ENCODE data around the gene NEUROG1. TPM values are rescaled to one million over a fixed set of nuclear protein-coding genes. Genes with fewer than 3 reads are reported as not detected.

NEUROG1 gene
- total and polyA plus RNA-seq, 2 experiments from 2014 or later, result 0.16 TPM; not detected in 1

GRCh38 chr5:135489466-135490244 is 46.1 kb downstream of the NEUROG1 start:
- peak; percentile 22 for ATAC-seq
- H3K27ac Mint-ChIP-seq, result no peak overlapping the region
- peak overlapping the region; percentile 57 for H3K4me3 ChIP-seq
- H3F3A ChIP-seq (replicated peaks; ENCODE audit: low read depth), result peaks cover 13% of the 10 kb centered on the region; the same call in 1 of the 2 replicates
- peak; percentile 62 for DNase-seq (ENCODE audit: low spot score)
- H3K36me3 Mint-ChIP-seq (ENCODE audit: low read depth), result no peaks in the 10 kb centered on the region
- peaks cover 30% of the 10 kb centered on the region for H4K20me1 ChIP-seq (replicated peaks; ENCODE audit: insufficient read depth)
- peak overlapping the region; percentile 71 for H3K4me3 Mint-ChIP-seq
- TF ChIP-seq EZH2 (IDR thresholded peaks at IDR 0.05; ENCODE audit: low read depth, unreplicated experiment) (peak; percentile 84), CTCF (conservative IDR thresholded peaks at IDR 0.05; ENCODE audit: low read depth in 2 of 2) (no peak)
- H3K4me1 Mint-ChIP-seq, result peaks cover 41% of the 10 kb centered on the region
- peaks cover 100% of the 10 kb centered on the region for H3K27me3 ChIP-seq (ENCODE audit: insufficient read depth)
- H3K27ac ChIP-seq (ENCODE audit: low read depth), result no peak overlapping the region
- no peaks in the 10 kb centered on the region for H3K9me2 ChIP-seq (ENCODE audit: insufficient read depth)
- peaks cover 52% of the 10 kb centered on the region for H3K4me1 ChIP-seq (ENCODE audit: insufficient read depth)
- peaks cover 99% of the 10 kb centered on the region for H3K27me3 Mint-ChIP-seq (ENCODE audit: insufficient read depth, low read depth, poor library complexity)
- H3K4me2 ChIP-seq, result peak overlapping the region; percentile 85
- H3K79me2 ChIP-seq (replicated peaks; ENCODE audit: insufficient read depth), result no peaks in the 10 kb centered on the region
- peaks cover 5% of the 10 kb centered on the region; the same call in 2 of the 3 replicates for H3K9me3 Mint-ChIP-seq
- 0 out of 2 replicates have a peak overlapping the region, but pooled peaks have one; percentile 74 for H2AFZ ChIP-seq
- H3K36me3 ChIP-seq (ENCODE audit: insufficient read depth), result no peaks in the 10 kb centered on the region

DNA sequence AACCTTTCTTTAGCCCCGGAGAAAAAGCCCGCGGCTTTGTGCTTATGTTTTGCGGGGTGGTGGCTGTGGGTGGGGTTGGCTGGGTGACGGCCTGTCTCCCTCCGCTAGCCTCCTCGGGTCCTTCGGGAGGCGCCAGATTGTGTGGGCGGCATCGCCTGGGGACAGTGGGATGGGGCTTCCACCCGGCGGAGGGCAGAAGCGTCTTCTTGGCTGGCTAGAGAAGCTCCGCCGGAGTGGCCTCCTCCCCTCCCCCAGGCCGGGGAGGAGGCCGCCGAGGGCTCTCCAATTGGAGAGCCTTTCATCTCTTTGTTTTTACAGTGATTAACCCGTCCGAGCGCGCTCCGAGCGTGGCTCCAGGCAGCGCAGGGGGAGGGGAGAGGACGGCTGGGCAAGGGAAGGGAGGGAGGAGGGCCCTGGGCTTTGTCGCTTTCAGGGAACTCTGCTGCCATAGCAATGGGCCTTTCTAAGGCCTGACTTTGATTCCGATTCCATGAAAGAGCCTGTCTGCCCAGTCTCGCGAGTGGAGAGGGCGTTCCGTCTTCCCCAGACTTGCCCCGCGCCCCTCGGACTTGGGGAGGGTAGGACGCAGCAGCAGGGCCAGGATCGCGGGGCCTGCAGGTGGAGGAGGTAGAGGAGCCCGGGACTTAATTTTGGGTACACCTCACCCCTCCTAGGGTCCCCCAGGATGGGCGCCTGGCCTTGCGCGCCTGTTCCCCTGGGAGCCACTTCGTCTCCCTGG is 46.9 kb downstream of the NEUROG1 start:
- no peaks in the 10 kb centered on the region for H3K36me3 ChIP-seq (ENCODE audit: insufficient read depth)
- H3K4me3 ChIP-seq, result peak overlapping the region; percentile 57
- DNase-seq (ENCODE audit: low spot score) (peak; percentile 94), ATAC-seq (peak; percentile 50)
- no peaks in the 10 kb centered on the region for H3K9me2 ChIP-seq (ENCODE audit: insufficient read depth)
- no peaks in the 10 kb centered on the region for H3K79me2 ChIP-seq (replicated peaks; ENCODE audit: insufficient read depth)
- peaks cover 30% of the 10 kb centered on the region for H4K20me1 ChIP-seq (replicated peaks; ENCODE audit: insufficient read depth)
- peaks cover 13% of the 10 kb centered on the region; the same call in 1 of the 2 replicates for H3F3A ChIP-seq (replicated peaks; ENCODE audit: low read depth)
- H3K27me3 ChIP-seq (ENCODE audit: insufficient read depth), result peaks cover 100% of the 10 kb centered on the region
- no peak overlapping the region for H2AFZ ChIP-seq
- Mint-ChIP-seq H3K27ac (no peak overlapping the region), H3K36me3 (ENCODE audit: low read depth) (no peaks in the 10 kb centered on the region), H3K4me3 (peak overlapping the region; percentile 71), H3K27me3 (ENCODE audit: insufficient read depth, low read depth, poor library complexity) (peaks cover 98% of the 10 kb centered on the region), H3K9me3 (peaks cover 5% of the 10 kb centered on the region; the same call in 2 of the 3 replicates), H3K4me1 (peaks cover 46% of the 10 kb centered on the region)
- peaks cover 58% of the 10 kb centered on the region for H3K4me1 ChIP-seq (ENCODE audit: insufficient read depth)
- H3K4me2 ChIP-seq, result peak overlapping the region; percentile 85
- H3K27ac ChIP-seq (ENCODE audit: low read depth), result no peak overlapping the region
- TF ChIP-seq EZH2 (IDR thresholded peaks at IDR 0.05; ENCODE audit: low read depth, unreplicated experiment) (peak; percentile 84), CTCF (conservative IDR thresholded peaks at IDR 0.05; ENCODE audit: low read depth in 2 of 2) (0 out of 4 replicates have a peak, but pooled peaks of 1 of the 2 experiments have one; percentile 0), NANOG (IDR thresholded peaks at IDR 0.05; ENCODE audit: borderline replicate concordance) (peak; percentile 51), EZH2phosphoT487 (IDR thresholded peaks at IDR 0.05; ENCODE audit: unreplicated experiment) (peak; percentile 55), JUNB (IDR thresholded peaks at IDR 0.05; ENCODE audit: unreplicated experiment) (no peak), POLR2AphosphoS5 (IDR thresholded peaks at IDR 0.05; ENCODE audit: low read depth) (no peak), ZNF331 (CRISPR knock-in tag; IDR thresholded peaks at IDR 0.05; ENCODE audit: low read depth) (no peak), CREB1 (CRISPR knock-in tag; IDR thresholded peaks at IDR 0.05; ENCODE audit: low read depth) (peak; percentile 30; the same call in 1 of the 2 replicates)
